Natural killer cell (primary cell): ENCODE results near the gene KIF1A. TPM values are rescaled to one million over a fixed set of nuclear protein-coding genes. Genes with fewer than 3 reads are reported as not detected.

ENCODE experiments used
- ATAC-seq, 3 donors: fragments of 150-1000 bp in 2 of 3; fragments of 200-7000 bp in 1 of 3; cut with Tn5 transposase; 1 replicate in 1 of 3; 2 replicates in 2 of 3; pipeline ENCODE4 v1.10.0; 2021; ENCODE audit warnings: mild to moderate bottlenecking in 2 of 3, moderate library complexity in 2 of 3
- DNase-seq, 2 donors: peaks; one replicate each; pipeline versions ENCODE4 v3.0.0 to v3.0.0-alpha.2; 2013 to 2021; ENCODE audit warnings: mixed read lengths in 1 of 2
- H3K27ac ChIP-seq: one replicate; pipeline ENCODE4 v1.5.1; 2013; ENCODE audit warnings: mild to moderate bottlenecking, low read length
- H3K27me3 ChIP-seq: one replicate; pipeline ENCODE4 v1.6.1; 2013; ENCODE audit warnings: low read length; ENCODE audit not compliant: control insufficient read depth, insufficient read depth
- H3K36me3 ChIP-seq: one replicate; pipeline ENCODE4 v1.6.1; 2013; ENCODE audit warnings: low read length; ENCODE audit not compliant: control insufficient read depth, insufficient read depth
- H3K4me1 ChIP-seq: one replicate; pipeline ENCODE4 v1.6.1; 2013; ENCODE audit warnings: low read length; ENCODE audit not compliant: control insufficient read depth, insufficient read depth
- H3K4me3 ChIP-seq: one replicate; pipeline ENCODE4 v1.5.1; 2013; ENCODE audit warnings: low read length
- H3K9me3 ChIP-seq: one replicate; pipeline ENCODE4 v1.6.1; 2013; ENCODE audit warnings: low read length; ENCODE audit not compliant: control insufficient read depth, insufficient read depth
- H3K27ac Mint-ChIP-seq, 2 donors: one replicate each; pipeline ENCODE4 v1.8.0; 2022; ENCODE audit warnings: mild to moderate bottlenecking in 2 of 2, mixed read lengths in 2 of 2, moderate library complexity in 1 of 2
- H3K27me3 Mint-ChIP-seq, 2 donors: one replicate each; pipeline ENCODE4 v1.8.0; 2022; ENCODE audit warnings: low read depth in 2 of 2, mixed read lengths in 2 of 2
- H3K36me3 Mint-ChIP-seq: one replicate; pipeline ENCODE4 v1.8.0; 2022; ENCODE audit warnings: mixed read lengths
- H3K4me1 Mint-ChIP-seq, 2 donors: one replicate each; pipeline ENCODE4 v1.8.0; 2022; ENCODE audit warnings: mixed read lengths in 2 of 2
- H3K4me3 Mint-ChIP-seq: one replicate; pipeline ENCODE4 v1.8.0; 2022; ENCODE audit warnings: mild to moderate bottlenecking, moderate library complexity, mixed read lengths
- H3K9me3 Mint-ChIP-seq, 2 donors: one replicate each; pipeline ENCODE4 v1.8.0; 2022; ENCODE audit warnings: mixed read lengths in 2 of 2
- CTCF ChIP-seq: fragments of 200-600 bp; IDR thresholded peaks from one replicate; pipeline ENCODE4 v1.8.0; 2022; ENCODE audit warnings: antibody characterized with exemption
- WGBS: methylation state at CpG from one replicate; pipeline ENCODE4 v1.1.7; 2013; ENCODE audit warnings: missing lambda C conversion rate; ENCODE audit not compliant: insufficient coverage; 5-methylcytosine and 5-hydroxymethylcytosine counted together
- intact Hi-C: fragments of 100-400 bp; cut with micrococcal nuclease; formaldehyde crosslinking; loops from one replicate; pipeline ENCODE4 v1.14.2; 2022
- total RNA-seq, 4 donors: library from RNA; stranded (reverse); fragments of 120-200 nt in 1 of 4; gene quantifications; one replicate each; pipeline versions ENCODE4 v1.2.3 to v1.2.4, GENCODE V29; 2013 to 2022

The KIF1A gene
- total RNA-seq, 3 donors from 2014 or later (not counting 1 experiment from before 2014, with no cell fraction given): 0.09 TPM; not detected in 2

- H3K4me3 Mint-ChIP-seq: no peak overlapping the region
- intact Hi-C loops: no loop called here
- no peak for ATAC-seq
- peaks cover 7 to 21% of the 10 kb centered on the region in 2 donors for H3K27me3 Mint-ChIP-seq
- Histone ChIP-seq H3K4me3 (no peak overlapping the region), H3K4me1 (no peaks in the 10 kb centered on the region), H3K27me3 (no peaks in the 10 kb centered on the region), H3K9me3 (peaks cover 7% of the 10 kb centered on the region), H3K36me3 (no peaks in the 10 kb centered on the region), H3K27ac (no peak overlapping the region)
- no peak for TF ChIP-seq CTCF
- 81% methylated on average over 5 of the region's 9 CpGs for WGBS
- no peak for DNase-seq
- H3K27ac Mint-ChIP-seq: no peak overlapping the region
- H3K4me1 Mint-ChIP-seq: no peaks in the 10 kb centered on the region
- no peaks in the 10 kb centered on the region for H3K9me3 Mint-ChIP-seq
- H3K36me3 Mint-ChIP-seq: no peaks in the 10 kb centered on the region
These were observed 10.7 kb downstream of the KIF1A start for GRCh38 chr2:240809276-240809675.

GRCh38 chr2:240806459-240806858 is 13.6 kb downstream of the KIF1A start:
- TF ChIP-seq CTCF: no peak
- 86% methylated on average over 2 of the region's 2 CpGs for WGBS

GRCh38 chr2:240806006-240806405 is 14.0 kb downstream of the KIF1A start:
- Mint-ChIP-seq H3K27ac (no peak overlapping the region), H3K9me3 (no peaks in the 10 kb centered on the region)

More at GRCh38 chr2:240806459-240806858, 13.6 kb downstream of the KIF1A start:
- H3K9me3 Mint-ChIP-seq: no peaks in the 10 kb centered on the region
- H3K4me1 Mint-ChIP-seq: no peaks in the 10 kb centered on the region
- H3K4me3 Mint-ChIP-seq: no peak overlapping the region
- peaks cover 4% of the 10 kb centered on the region for H3K9me3 ChIP-seq
- no peak overlapping the region for H3K4me3 ChIP-seq
- intact Hi-C loops: no loop called here
- H3K27me3 Mint-ChIP-seq: peaks cover 19 to 20% of the 10 kb centered on the region in 2 donors
- DNase-seq: no peak
- H3K27me3 ChIP-seq: peaks cover 1% of the 10 kb centered on the region
- no peak for ATAC-seq
- H3K4me1 ChIP-seq: no peaks in the 10 kb centered on the region
- no peak overlapping the region for H3K27ac ChIP-seq
- H3K36me3 ChIP-seq: no peaks in the 10 kb centered on the region
- H3K27ac Mint-ChIP-seq: no peak overlapping the region
- H3K36me3 Mint-ChIP-seq: no peaks in the 10 kb centered on the region

More at GRCh38 chr2:240806006-240806405, 14.0 kb downstream of the KIF1A start:
- 87% methylated on average over 4 of the region's 4 CpGs for WGBS
- no peaks in the 10 kb centered on the region for H3K4me1 ChIP-seq
- no peak for DNase-seq
- peaks cover 4% of the 10 kb centered on the region for H3K9me3 ChIP-seq
- no peak overlapping the region for H3K4me3 ChIP-seq
- H3K27me3 ChIP-seq: peaks cover 3% of the 10 kb centered on the region
- no peak for ATAC-seq
- TF ChIP-seq CTCF: no peak
- no peaks in the 10 kb centered on the region for H3K4me1 Mint-ChIP-seq
- no peak overlapping the region for H3K27ac ChIP-seq
- H3K36me3 ChIP-seq: no peaks in the 10 kb centered on the region
- H3K4me3 Mint-ChIP-seq: no peak overlapping the region
- H3K36me3 Mint-ChIP-seq: no peaks in the 10 kb centered on the region
- intact Hi-C loops: no loop called here
- peaks cover 20 to 24% of the 10 kb centered on the region in 2 donors for H3K27me3 Mint-ChIP-seq
